Stimulated activated CD4-positive, alpha-beta T cell treated with anti-CD3 and anti-CD28 coated beads, Interleukin-15, amount 100 ng/mL, for 24 hours (primary cell): ENCODE measurements around the gene ADAMTSL3.
"Not testable (repeated sequence)": the region's sequence is repeated elsewhere in the genome, so short reads cannot be mapped to it uniquely, and the experiment has no call there.

ENCODE experiments used
- DNase-seq: peaks from one replicate; pipeline ENCODE4 v3.0.0-alpha.2; 2020

ADAMTSL3 gene

GRCh38 chr15:83983634-83984458 is 329.9 kb downstream of the ADAMTSL3 start:
- no peak for DNase-seq

- no peak for DNase-seq
These were observed 330.7 kb downstream of the ADAMTSL3 start for GRCh38 chr15:83984601-83985000.

GRCh38 chr15:83991163-83991562 is 337.2 kb downstream of the ADAMTSL3 start:
- no peak for DNase-seq

GRCh38 chr15:83992324-83993031 is 338.6 kb downstream of the ADAMTSL3 start:
- no peak for DNase-seq

GRCh38 chr15:83993591-83993990 is 339.7 kb downstream of the ADAMTSL3 start:
- DNase-seq = no peak

- no peak for DNase-seq
These were observed 344.6 kb downstream of the ADAMTSL3 start for GRCh38 chr15:83998486-83998885.

- DNase-seq = no peak
These were observed 345.6 kb downstream of the ADAMTSL3 start for GRCh38 chr15:83999396-84000135.

GRCh38 chr15:84001037-84001436 is 347.1 kb downstream of the ADAMTSL3 start:
- no peak for DNase-seq

GRCh38 chr15:84001655-84002054 is 347.7 kb downstream of the ADAMTSL3 start:
- DNase-seq = no peak

GRCh38 chr15:84003791-84004503 is 350.0 kb downstream of the ADAMTSL3 start:
- no peak for DNase-seq

- DNase-seq = no peak
These were observed 352.5 kb downstream of the ADAMTSL3 start for GRCh38 chr15:84006421-84006820.

- DNase-seq = no peak
These were observed 355.7 kb downstream of the ADAMTSL3 start for GRCh38 chr15:84009616-84010015.

GRCh38 chr15:84010246-84010645 is 356.3 kb downstream of the ADAMTSL3 start:
- DNase-seq = no peak

- DNase-seq = no peak
These were observed 362.4 kb downstream of the ADAMTSL3 start for GRCh38 chr15:84016371-84016770.

- no peak for DNase-seq
These were observed 368.6 kb downstream of the ADAMTSL3 start for GRCh38 chr15:84022516-84022915.

- peak; percentile 49 for DNase-seq
These were observed 369.7 kb downstream of the ADAMTSL3 start for GRCh38 chr15:84023636-84024035.

- DNase-seq = no peak
These were observed 380.1 kb downstream of the ADAMTSL3 start for GRCh38 chr15:84033793-84034553.

- DNase-seq = no peak
These were observed 380.9 kb downstream of the ADAMTSL3 start for GRCh38 chr15:84034578-84035398.

- DNase-seq = no peak
These were observed 381.5 kb downstream of the ADAMTSL3 start for GRCh38 chr15:84035399-84035766.

GRCh38 chr15:84037301-84037700 is 383.4 kb downstream of the ADAMTSL3 start:
- no peak for DNase-seq

GRCh38 chr15:84042434-84043056 is 388.6 kb downstream of the ADAMTSL3 start:
- DNase-seq = not testable (repeated sequence)
